Erythroblast (primary cell): ENCODE measurements around the gene TBX20.

ENCODE experiments used
- GATA1 ChIP-seq: IDR thresholded peaks from 2 replicates; pipeline ENCODE4 v1.6.1; 2011; ENCODE audit warnings: low read depth, mild to moderate bottlenecking, control low read depth, low read length, moderate library complexity
- POLR2A ChIP-seq: IDR thresholded peaks from 2 replicates; pipeline ENCODE4 v1.6.1; 2011; ENCODE audit warnings: mild to moderate bottlenecking, low read length

GRCh38 chr7:35258125-35258867, 4.4 kb upstream of the TBX20 start:
- no peak for TF ChIP-seq POLR2A
- no peak for TF ChIP-seq GATA1
